NK-92 (cell line): ENCODE measurements around the gene ALG14.
"Not testable (repeated sequence)": the region's sequence is repeated elsewhere in the genome, so short reads cannot be mapped to it uniquely, and the experiment has no call there.

Source experiments
- DNase-seq: peaks from one replicate; lab custom pipeline; 2025; ENCODE audit not compliant: unreplicated experiment; lab: John Stamatoyannopoulos, UW

The ALG14 gene, protein sequence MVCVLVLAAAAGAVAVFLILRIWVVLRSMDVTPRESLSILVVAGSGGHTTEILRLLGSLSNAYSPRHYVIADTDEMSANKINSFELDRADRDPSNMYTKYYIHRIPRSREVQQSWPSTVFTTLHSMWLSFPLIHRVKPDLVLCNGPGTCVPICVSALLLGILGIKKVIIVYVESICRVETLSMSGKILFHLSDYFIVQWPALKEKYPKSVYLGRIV

DNA sequence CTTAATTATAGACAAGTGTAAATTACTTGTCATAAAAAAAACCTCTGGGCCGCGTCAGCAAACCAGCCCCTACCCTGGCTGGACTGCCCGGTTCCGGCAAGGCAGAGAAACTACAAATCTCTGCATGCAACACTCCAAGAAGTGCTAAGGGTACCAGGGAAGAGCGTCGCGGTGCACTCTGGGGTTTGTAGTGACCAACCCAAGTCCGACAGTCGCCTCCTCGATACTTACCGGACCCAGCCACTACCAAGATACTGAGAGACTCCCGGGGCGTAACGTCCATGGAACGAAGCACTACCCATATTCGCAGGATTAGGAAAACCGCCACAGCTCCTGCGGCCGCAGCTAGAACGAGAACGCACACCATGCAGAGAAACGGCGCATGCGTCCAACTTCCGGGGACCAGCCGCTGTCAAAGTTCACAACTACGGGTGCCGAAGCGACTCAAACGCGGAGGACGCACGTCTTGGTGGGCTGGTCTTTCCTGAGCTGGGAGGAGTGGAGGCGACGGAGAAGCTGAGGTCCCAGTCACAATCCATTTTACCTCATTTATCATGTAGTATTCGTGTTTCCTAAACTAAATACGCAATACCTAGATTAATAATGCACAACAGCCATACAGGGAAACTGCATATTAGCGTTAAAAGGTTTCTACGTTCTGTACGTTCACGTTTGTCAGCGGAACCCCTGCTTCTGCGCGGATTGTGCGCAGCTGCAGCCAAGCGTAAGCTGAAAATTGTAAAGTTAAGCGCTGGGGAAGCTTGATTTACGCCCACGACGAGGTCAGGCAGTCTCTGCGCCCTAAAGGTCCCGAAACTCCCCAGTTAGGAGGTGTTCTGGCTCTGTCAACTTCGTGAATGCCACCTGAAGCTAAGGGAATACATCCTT, at the start of gene ALG14:
TSS of gene ALG14 (minus strand) at position 420 of the 888 bp plus-strand sequence. CDS start at position 367, 53 bp downstream.
- peak; percentile 19 for DNase-seq

DNA sequence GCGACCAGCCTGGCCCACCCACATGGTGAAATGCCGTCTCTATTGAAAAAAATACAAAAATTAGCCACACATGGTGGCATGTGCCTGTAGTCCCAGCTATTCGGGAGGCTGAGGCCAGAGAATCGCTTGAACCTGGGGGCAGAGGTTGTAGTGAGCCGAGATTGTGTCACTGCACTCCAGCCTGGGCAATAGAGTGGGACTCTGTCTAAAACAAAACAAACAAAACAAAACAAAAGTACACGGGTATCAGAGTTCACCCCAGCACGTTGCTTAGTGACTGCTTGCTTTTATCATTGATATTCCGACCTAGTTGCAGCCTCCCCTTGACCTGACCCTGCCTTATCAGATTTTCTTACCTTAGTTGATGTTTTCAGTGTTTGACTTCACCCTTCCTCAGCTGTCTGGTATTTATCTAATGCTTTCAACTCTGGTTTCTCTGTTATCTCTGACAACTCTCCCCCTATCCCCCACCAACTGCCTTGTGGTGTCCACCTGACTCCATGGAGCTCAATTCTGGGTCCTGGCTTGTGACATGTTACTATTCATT, 49.5 kb upstream of the ALG14 start:
- no peak for DNase-seq

DNA sequence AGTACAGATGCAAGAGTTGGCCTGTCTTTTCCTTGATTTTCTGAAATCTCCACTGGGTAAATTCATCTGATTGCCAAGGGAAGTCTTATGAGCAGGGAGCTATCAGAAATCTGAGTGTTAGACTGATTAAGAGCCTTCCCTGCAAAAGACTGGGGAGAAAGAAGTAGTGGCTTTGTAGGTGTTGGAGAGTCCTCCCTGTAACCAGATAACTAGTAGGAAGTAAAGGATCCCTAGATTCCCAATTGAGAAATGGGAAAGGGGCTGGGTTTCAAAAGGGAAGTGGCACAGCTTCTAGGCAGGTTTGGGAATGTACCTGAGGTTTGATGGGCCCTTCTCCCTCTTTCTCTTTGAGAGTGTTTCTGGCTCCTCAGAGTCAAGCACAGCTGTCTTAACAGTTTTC, 46.5 kb upstream of the ALG14 start:
- DNase-seq, result no peak

GRCh38 chr1:95118710-95119109, 46.0 kb upstream of the ALG14 start:
- DNase-seq, result no peak

DNA sequence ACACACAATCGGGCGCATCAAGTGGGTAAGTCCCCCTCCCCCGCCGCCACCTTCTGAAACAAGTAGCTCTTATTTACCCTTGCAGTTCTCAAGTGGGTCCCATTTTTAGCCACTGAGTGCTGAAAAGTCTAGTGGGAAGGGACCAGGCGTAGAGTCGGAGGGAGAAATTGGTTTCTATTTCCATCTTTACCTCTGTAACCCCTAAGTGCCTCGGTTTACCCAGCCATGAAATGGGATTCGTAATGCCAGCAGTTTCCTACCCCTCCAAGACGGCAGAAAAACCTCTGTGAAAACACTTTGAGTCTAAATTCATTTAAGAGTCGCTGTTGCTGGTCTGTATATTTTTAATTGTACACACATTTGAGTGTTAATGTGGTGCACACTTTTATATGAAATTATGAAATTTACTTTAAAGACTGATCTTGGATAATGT, 45.3 kb upstream of the ALG14 start:
- no peak for DNase-seq

- no peak for DNase-seq
Observed at GRCh38 chr1:95117207-95118066, 44.7 kb upstream of the ALG14 start, which contains the start of gene TLCD4. Gene TLCD4 (plus strand): TSS chr1:95117355. CDS start chr1:95143902, 26,547 bp downstream.

GRCh38 chr1:95116580-95117206, 43.9 kb upstream of the ALG14 start:
- no peak for DNase-seq

- DNase-seq, result no peak
Observed at GRCh38 chr1:95115708-95116137, 43.0 kb upstream of the ALG14 start.

- no peak for DNase-seq
Observed at GRCh38 chr1:95113684-95114083, 40.9 kb upstream of the ALG14 start.

GRCh38 chr1:95111014-95111413, 38.3 kb upstream of the ALG14 start:
- DNase-seq, result no peak

- DNase-seq, result no peak
Observed at GRCh38 chr1:95108792-95109191, 36.0 kb upstream of the ALG14 start.

- no peak for DNase-seq
Observed at GRCh38 chr1:95098196-95098595, 25.4 kb upstream of the ALG14 start.

- no peak for DNase-seq
Observed at GRCh38 chr1:95097426-95097825, 24.7 kb upstream of the ALG14 start.

DNA sequence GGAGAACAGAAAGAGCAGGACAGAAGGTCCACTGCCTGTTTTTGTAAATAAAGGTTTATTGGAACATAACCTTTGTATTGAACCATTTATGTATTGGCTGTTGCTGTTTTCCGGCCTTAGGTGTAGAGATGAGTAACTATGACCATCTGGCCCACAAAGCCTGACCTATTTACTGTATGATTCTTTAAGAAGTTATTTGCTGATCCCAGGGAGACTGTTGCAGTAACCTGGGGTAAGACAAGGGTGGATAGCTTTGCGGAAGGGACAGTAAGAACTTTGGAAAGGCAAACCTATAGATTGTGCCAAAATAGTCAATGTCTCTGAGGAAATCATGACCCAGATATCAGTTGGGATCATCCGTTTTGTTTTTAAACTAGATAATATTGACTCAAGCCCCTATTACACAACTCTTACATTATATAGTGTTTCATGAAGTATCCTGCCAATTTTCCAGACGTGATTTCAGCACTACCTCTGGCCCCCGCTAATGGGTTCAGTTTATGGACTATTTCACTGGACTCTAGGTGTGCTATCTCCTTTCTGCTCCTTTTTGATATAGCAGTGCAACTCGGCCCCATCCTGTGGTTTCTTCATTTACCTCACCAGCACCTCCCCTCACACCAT, 23.6 kb upstream of the ALG14 start:
- DNase-seq, result no peak

DNA sequence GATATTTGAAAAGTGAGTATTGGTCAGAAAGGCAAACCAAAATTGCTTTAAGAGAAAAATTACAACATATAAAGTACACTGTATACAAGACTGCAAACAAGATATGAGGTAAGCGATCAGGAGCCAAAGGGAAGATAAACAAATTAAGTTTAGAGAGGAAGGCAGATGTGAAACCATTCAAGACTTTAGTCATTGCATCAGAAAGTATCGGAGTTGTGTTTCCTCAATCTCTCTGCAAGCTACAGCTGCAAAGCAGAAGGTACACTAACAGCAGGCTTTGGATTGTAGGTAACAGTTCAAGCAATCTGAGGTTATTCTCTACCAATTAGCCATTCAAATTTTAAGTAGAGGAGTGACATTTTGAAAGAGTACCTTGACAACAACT, 23.1 kb upstream of the ALG14 start:
- DNase-seq, result no peak

DNA sequence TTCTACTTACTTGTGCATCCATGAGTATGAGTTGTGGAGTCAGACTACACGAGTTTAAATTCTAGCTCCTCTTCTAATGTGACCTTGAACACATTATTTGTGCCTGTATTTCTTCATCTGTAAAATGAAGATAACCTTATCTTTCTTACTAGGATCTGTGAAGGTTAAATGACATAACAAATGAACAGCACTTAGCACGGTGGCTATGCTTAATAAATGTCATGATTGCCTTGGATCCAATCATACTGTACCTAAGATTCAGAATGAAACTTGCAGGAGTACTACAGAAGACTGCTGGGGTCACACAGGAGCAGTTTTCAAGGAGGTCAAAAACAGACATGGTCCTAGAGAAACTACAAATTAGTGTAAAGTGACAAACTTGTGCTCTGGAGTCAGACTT, 22.2 kb upstream of the ALG14 start:
- DNase-seq, result no peak

GRCh38 chr1:95093296-95093695, 20.5 kb upstream of the ALG14 start:
- DNase-seq, result no peak

DNA sequence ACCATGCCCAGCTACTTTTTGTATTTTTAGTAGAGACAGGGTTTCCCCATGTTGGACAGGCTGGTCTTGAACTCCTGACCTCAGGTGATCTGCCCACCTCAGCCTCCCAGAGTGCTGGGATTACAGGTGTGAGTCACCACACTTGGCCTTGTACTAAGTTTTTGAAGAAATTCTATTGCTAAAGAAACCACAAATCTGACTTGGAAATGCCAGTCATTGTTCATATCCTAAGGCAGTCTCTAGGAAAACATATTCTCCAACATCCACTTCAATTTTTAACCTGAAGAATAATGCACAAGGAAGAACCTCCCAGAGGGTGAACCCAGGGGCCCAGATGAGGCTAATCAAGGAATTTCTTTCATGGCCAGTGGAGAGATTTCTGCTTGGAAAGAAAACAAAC, 20.1 kb upstream of the ALG14 start:
- not testable (repeated sequence) for DNase-seq

- not testable (repeated sequence) for DNase-seq
Observed at GRCh38 chr1:95091290-95091689, 18.5 kb upstream of the ALG14 start.

DNA sequence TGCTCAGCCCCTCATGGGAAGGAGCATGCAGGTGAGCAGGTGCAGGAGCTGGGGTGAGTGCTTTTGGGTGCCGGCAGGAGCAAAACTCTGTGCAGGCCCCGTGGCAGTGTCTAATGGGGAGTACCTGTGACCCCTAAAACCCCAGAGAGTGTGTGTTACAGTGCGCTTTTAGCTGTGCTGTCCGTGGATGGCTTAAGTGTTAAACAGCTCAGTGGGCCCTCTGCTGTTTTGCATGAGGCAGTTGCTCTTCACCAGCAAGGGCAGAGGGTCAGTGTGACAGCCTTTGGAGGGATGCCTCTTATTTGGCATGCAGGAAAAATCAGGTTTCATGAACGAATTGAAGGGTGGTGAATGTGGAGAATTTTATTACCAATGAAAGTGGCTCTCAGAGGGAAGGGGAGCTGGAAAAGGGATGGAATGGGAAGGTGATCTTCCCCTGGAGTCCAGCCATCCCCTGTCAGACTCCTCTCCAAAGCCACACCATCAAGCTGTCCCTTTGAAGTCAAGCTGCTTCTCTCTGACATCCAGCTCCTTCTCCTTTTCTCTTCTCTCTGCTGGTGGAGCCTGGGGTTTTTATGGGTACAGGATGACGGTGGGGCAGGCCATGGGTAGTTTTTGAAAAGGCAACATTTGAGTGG, 17.0 kb upstream of the ALG14 start:
- no peak for DNase-seq
